NCI-H2171 (cell line): ENCODE measurements around the gene CST6.
"Not testable (repeated sequence)": the region's sequence is repeated elsewhere in the genome, so short reads cannot be mapped to it uniquely, and the experiment has no call there.

Source experiments
- DNase-seq: peaks from one replicate; lab custom pipeline; 2025; lab: John Stamatoyannopoulos, UW

Gene CST6

GRCh38 chr11:66015454-66015881 lies 3.7 kb downstream of the CST6 start:
- DNase-seq: no peak

GRCh38 chr11:66015936-66016792 lies 4.4 kb downstream of the CST6 start:
- DNase-seq: no peak

DNA sequence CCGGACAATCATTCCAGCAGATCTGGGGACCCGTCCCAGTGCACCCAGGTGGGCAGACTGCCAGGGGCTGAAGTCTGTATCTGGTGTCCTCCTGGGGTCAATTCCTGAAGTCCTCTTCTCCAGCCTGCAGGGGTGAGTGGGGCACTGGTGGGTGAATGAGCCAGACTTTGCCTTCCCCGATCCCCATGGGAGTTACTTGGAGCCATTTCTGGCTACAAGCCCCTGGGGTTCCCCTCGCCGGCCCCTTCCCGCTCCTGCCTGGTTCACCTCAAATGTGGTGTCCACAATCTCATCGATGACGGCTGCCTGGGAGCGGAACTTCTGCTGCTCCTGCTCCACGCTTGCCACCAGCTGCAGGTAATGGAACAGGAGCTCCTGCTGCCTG lies 5.0 kb downstream of the CST6 start:
- no peak for DNase-seq

- no peak for DNase-seq
Observed at GRCh38 chr11:66017321-66017720, 5.5 kb downstream of the CST6 start.

- no peak for DNase-seq
Observed at GRCh38 chr11:66020212-66020611, 8.4 kb downstream of the CST6 start.

GRCh38 chr11:66020618-66021357 lies 9.0 kb downstream of the CST6 start:
- no peak for DNase-seq

DNA sequence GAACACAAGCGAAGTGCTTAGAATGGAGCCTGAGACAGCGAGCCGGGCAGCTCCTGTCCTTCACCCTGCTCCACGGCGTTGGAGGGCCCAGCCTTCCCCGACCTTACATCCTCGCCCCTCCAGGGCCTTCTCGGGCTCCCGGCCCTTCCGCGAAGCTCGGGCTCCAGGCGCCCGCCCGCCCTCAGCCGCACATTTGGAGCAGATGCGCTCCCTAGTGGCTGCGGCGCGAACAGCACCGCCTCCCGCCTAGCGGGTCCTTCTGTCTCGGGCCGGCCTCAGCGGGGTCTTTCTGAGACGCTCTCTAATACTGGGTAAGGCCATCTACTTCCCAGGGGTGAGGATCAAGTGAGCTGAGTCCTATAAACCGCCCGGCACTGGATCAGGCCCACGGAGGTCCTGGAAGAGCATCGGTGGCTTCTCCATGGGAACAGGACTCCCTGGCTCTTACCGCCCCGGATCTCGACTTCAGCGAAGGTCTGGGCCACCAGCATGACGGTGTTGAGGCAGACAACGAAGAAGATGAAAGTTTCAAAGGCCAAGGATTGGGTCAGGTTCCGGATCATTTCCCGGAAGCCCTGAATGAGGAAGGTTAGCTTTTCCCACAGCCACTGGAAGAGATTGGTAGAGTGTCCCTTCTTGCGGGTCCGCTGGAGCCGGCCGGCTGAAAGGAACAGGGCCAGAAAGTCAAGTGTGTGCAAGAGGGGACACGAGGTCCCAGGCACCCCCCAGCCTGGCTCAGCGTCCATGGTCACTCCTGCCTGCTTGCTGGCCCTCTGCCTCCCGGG lies 10.8 kb downstream of the CST6 start:
- DNase-seq: peak; percentile 50

GRCh38 chr11:66023186-66023440 lies 11.3 kb downstream of the CST6 start:
- DNase-seq: not testable (repeated sequence)

DNA sequence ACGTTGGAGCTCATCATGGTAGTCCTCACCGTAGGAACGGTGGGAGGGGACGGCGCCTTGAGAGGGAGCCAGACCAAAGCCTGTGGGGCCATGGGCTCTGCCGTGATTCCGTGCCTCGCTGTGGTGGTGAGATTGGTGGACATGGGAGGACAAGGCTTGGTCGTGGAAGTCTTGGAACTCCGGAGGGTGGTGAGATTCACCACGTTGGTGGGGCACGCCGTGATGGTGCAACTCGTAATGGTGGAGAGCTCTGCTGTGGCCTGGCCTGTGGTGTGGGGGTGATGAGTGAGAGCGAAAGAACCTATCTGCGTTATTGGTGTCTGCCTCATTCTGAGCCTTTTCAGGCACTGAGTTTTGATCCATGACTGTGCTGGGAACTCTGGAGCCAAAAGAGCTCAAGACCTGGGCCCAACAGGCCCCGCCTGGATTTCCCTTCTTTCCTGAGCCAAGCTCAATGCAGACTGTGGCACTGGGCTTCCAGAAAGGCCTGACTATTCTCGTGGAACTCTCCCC lies 14.3 kb downstream of the CST6 start, which contains the start of gene CATSPER1:
Gene CATSPER1 (minus strand): TSS at position 463 of the 513 bp plus-strand sequence. CDS start 100 bp downstream, at position 363.
- DNase-seq: no peak

DNA sequence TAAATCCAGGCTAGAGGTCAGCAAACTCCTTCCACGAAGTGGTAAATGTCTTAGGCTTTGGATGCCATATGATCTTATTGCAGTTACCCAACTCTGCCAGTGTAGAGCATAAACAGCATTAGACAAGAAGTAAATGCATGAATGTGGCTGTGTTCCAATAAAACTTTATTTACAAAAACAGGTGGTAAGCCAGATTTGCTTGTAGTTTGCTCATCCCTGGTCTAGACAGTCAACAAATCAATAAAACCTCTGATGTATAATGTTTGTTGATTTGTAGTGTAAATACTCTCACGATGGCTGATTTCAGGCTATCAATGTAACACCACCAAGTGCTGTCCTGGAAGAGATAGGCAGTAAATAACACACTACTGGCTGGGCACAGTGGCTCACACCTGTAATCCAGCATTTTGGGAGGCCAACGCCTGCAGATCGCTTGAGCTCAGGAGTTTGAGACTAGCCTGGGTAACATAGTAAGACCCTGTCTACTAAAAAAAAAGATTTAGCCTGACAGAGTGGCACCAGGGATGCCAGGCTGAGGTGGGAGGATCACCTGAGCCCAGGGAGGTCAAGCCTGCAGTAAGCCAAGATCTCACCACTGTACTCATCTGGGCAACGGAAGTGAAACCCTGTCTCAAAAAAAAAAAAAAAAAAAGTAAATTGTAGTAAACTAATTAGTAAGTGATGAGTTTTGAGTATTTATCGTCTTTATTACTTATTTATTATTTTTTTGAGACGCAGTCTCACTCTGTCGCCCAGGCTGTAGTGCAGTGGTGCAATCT lies 21.3 kb downstream of the CST6 start:
- DNase-seq: no peak

- DNase-seq: peak; percentile 24
Observed at GRCh38 chr11:66035653-66036333, 24.0 kb downstream of the CST6 start.

- no peak for DNase-seq
Observed at GRCh38 chr11:66036334-66036710, 24.5 kb downstream of the CST6 start.

- no peak for DNase-seq
Observed at GRCh38 chr11:66037327-66037726, 25.5 kb downstream of the CST6 start.

- DNase-seq: no peak
Observed at GRCh38 chr11:66039765-66040164, 28.0 kb downstream of the CST6 start.

DNA sequence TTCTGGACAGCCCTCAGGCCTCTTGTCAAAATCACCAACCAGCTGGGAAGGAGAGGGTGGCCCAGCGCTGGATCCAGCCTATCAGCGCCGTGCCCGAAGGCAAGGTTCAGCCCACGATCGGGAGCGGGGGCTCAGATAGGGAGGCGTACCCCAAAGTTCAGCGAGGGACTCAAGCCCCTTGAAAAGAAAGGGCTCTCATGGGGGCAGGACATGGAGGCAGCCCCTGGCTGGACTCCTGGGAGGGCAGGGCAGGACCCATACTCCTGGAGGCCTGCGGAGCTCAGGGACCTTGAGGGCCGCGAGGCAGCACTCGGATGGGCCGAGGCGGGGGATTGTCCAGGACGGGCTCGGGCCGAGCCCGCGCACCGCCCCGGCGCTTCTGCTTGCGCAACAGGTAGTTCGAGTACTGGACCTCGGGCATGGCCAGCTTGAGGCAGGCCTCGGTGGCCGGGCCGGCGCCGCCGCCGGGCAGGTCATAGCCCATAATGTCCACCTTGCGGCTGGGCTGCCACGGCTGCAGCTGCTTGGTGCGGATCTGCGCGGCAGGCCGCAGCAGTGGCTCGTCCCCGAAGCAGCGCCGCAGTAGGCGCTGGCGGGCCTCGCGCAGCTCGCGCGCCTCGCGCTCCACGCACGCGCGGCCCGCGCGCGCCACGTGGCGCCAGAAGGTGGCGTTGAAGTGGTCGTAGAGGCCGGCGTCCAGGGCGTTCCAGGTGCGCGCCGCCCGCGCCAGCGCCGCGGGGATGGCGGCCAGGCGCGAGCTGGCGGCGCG lies 30.6 kb downstream of the CST6 start:
- DNase-seq: no peak

DNA sequence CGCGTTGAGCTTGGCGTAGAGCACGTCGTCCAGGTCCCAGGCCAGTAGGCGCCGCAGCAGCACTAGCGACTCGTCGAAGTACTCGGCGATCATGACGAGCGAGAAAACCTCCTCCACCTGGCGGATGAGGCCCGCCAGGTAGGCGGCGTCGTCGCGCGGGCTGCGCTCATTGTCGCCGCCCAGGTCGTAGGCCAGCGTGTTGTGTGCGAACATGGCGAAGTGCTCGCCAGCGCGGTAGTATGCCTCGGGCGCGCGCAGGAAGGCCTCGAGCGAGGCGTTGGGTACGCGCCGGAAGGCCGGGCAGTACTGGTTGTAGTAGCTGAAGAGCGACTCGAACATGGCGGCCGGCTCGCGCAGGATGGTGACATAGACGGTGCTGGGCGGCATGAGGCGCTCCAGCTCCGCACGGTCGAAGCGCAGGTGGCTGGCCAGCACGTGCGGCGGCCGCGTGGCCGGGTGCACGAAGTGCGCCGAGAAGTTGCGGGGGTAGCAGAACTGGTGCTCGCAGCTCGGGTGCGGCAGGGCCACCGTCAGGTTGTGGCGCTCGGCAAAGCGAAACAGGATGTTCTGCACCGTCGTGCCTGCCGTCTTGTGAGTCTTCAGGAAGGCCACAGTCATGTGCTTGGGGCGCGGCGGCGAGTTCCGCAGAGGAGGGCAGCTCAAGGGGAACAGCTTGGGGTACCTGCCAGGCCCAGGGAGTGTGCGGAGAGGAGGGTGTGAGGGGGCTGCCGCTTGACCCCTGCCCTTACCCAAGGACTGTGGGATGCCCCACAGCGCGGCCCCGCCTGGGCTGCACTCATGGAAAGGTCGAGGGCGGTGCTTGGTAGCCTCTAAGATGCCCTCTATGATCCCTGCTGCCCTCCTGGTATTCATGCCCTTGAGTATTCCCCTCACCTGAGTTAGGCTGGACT lies 31.4 kb downstream of the CST6 start:
- DNase-seq: no peak

- DNase-seq: no peak
Observed at GRCh38 chr11:66044757-66045156, 32.9 kb downstream of the CST6 start.

- DNase-seq: peak; percentile 59
Observed at GRCh38 chr11:66045177-66045639, 33.4 kb downstream of the CST6 start.

- no peak for DNase-seq
Observed at GRCh38 chr11:66046901-66047300, 35.1 kb downstream of the CST6 start.
